Measurements from ENCODE around the gene DLD.

Gene DLD

GRCh38 chr7:107934991-107935770 lies 44.2 kb downstream of the DLD start:
- Histone ChIP-seq H3K36me3 (ENCODE audit: control insufficient read depth in 2 of 2, insufficient read depth in 2 of 2, low read length in 2 of 2) (peaks cover 7 to 8% of the 10 kb centered on the region in 2 donors), H3K4me1 (ENCODE audit: control insufficient read depth, insufficient read depth, low read length) (peaks cover 54% of the 10 kb centered on the region), H3K27me3 (ENCODE audit: control insufficient read depth in 1 of 2, insufficient read depth in 2 of 2, low read length in 2 of 2) (no peaks in the 10 kb centered on the region), H3K9me3 (ENCODE audit: control insufficient read depth in 2 of 2, low read length in 2 of 2) (no peaks in the 10 kb centered on the region), H3K9ac (ENCODE audit: low read length in 2 of 2) (no peak overlapping the region), H3K4me3 (ENCODE audit: low read length in 2 of 2) (no peak overlapping the region), H3K27ac (ENCODE audit: low read length) (peak overlapping the region; percentile 77)

- Histone ChIP-seq H3K4me3 (ENCODE audit: low read length in 2 of 2) (no peak overlapping the region), H3K9ac (ENCODE audit: low read length in 2 of 2) (no peak overlapping the region), H3K27me3 (ENCODE audit: control insufficient read depth in 1 of 2, insufficient read depth in 2 of 2, low read length in 2 of 2) (no peaks in the 10 kb centered on the region), H3K4me1 (ENCODE audit: control insufficient read depth, insufficient read depth, low read length) (peaks cover 57% of the 10 kb centered on the region), H3K36me3 (ENCODE audit: control insufficient read depth in 2 of 2, insufficient read depth in 2 of 2, low read length in 2 of 2) (peaks cover 3 to 8% of the 10 kb centered on the region in 2 donors), H3K27ac (ENCODE audit: low read length) (peak overlapping the region; percentile 26), H3K9me3 (ENCODE audit: control insufficient read depth in 2 of 2, low read length in 2 of 2) (no peaks in the 10 kb centered on the region)
Observed at GRCh38 chr7:107936312-107936711, 45.3 kb downstream of the DLD start.

GRCh38 chr7:107937531-107937930 lies 46.5 kb downstream of the DLD start:
- H3K9me3 ChIP-seq (ENCODE audit: control insufficient read depth in 2 of 2, low read length in 2 of 2), result no peaks in the 10 kb centered on the region
- peaks cover 7 to 13% of the 10 kb centered on the region in 2 donors for H3K36me3 ChIP-seq (ENCODE audit: control insufficient read depth in 2 of 2, insufficient read depth in 2 of 2, low read length in 2 of 2)
- no peak overlapping the region for H3K4me3 ChIP-seq (ENCODE audit: low read length in 2 of 2)
- H3K27ac ChIP-seq (ENCODE audit: low read length), result peak overlapping the region; percentile 80
- H3K27me3 ChIP-seq (ENCODE audit: control insufficient read depth in 1 of 2, insufficient read depth in 2 of 2, low read length in 2 of 2), result no peaks in the 10 kb centered on the region
- H3K4me1 ChIP-seq (ENCODE audit: control insufficient read depth, insufficient read depth, low read length), result peaks cover 44% of the 10 kb centered on the region
- H3K9ac ChIP-seq (ENCODE audit: low read length in 2 of 2), result peak overlapping the region in 1 of 2 donors; percentile 44

- H3K4me3 ChIP-seq (ENCODE audit: low read length in 2 of 2), result peak overlapping the region in 1 of 2 donors; percentile 6
- H3K27me3 ChIP-seq (ENCODE audit: control insufficient read depth in 1 of 2, insufficient read depth in 2 of 2, low read length in 2 of 2), result no peaks in the 10 kb centered on the region
- H3K9me3 ChIP-seq (ENCODE audit: control insufficient read depth in 2 of 2, low read length in 2 of 2), result no peaks in the 10 kb centered on the region
- peaks cover 9 to 16% of the 10 kb centered on the region in 2 donors for H3K36me3 ChIP-seq (ENCODE audit: control insufficient read depth in 2 of 2, insufficient read depth in 2 of 2, low read length in 2 of 2)
- peak overlapping the region in 1 of 2 donors; percentile 7 for H3K9ac ChIP-seq (ENCODE audit: low read length in 2 of 2)
- peak overlapping the region; percentile 80 for H3K27ac ChIP-seq (ENCODE audit: low read length)
- peaks cover 33% of the 10 kb centered on the region for H3K4me1 ChIP-seq (ENCODE audit: control insufficient read depth, insufficient read depth, low read length)
Observed at GRCh38 chr7:107938456-107939250, 47.7 kb downstream of the DLD start.

DNA sequence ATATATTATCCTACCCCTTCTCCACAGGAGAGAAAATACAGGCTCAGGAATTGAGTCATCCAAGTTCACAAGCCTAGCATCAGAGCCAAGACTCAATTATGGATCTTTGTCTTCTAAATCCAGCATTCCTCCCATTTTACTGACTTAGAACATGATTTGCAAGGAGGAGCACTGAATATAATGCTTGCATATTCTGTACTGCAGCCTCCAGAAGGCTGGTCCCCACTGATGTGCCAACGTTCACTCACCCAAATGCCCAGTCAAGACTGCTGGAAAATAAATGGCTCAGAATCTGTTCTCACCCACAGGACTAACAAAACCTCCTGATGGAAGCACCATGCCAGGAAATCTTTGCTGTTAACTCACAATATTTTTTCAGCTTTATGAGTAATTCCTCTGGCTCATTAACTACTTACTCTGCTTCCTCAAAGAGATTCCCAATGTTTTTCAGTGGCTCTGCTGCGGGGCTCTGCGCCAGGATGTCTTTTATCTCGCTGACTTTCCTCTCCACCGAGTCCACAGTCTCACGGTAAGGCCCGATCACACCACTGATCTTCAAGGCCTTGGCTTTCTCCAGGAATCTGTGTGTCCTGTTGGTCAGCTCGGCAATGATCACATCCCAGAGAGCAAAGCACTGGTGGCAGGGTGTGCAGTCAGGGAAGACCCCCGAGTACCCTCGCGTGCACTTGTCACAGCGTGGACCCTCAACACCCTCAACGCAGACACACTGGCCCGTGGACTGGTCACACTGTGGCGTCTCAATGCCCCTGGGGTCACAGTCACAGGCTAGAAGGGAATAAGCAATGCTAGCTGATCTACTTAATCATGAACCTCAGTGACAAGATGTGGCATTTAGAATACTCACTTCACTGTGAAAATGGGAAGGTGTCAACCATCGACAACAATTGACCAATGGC lies 48.8 kb downstream of the DLD start:
- H3K27ac ChIP-seq (ENCODE audit: low read length), result peak overlapping the region; percentile 80
- H3K36me3 ChIP-seq (ENCODE audit: control insufficient read depth in 2 of 2, insufficient read depth in 2 of 2, low read length in 2 of 2), result peaks cover 15 to 24% of the 10 kb centered on the region in 2 donors
- peak overlapping the region in 1 of 2 donors; percentile 45 for H3K9ac ChIP-seq (ENCODE audit: low read length in 2 of 2)
- no peaks in the 10 kb centered on the region for H3K9me3 ChIP-seq (ENCODE audit: control insufficient read depth in 2 of 2, low read length in 2 of 2)
- H3K4me3 ChIP-seq (ENCODE audit: low read length in 2 of 2), result no peak overlapping the region
- H3K27me3 ChIP-seq (ENCODE audit: control insufficient read depth in 1 of 2, insufficient read depth in 2 of 2, low read length in 2 of 2), result no peaks in the 10 kb centered on the region
- H3K4me1 ChIP-seq (ENCODE audit: control insufficient read depth, insufficient read depth, low read length), result peaks cover 36% of the 10 kb centered on the region

- no peaks in the 10 kb centered on the region for H3K27me3 ChIP-seq (ENCODE audit: control insufficient read depth in 1 of 2, insufficient read depth in 2 of 2, low read length in 2 of 2)
- peaks cover 12 to 21% of the 10 kb centered on the region in 2 donors for H3K36me3 ChIP-seq (ENCODE audit: control insufficient read depth in 2 of 2, insufficient read depth in 2 of 2, low read length in 2 of 2)
- H3K4me3 ChIP-seq (ENCODE audit: low read length in 2 of 2), result no peak overlapping the region
- peaks cover 40% of the 10 kb centered on the region for H3K4me1 ChIP-seq (ENCODE audit: control insufficient read depth, insufficient read depth, low read length)
- no peaks in the 10 kb centered on the region for H3K9me3 ChIP-seq (ENCODE audit: control insufficient read depth in 2 of 2, low read length in 2 of 2)
- H3K27ac ChIP-seq (ENCODE audit: low read length), result no peak overlapping the region
- H3K9ac ChIP-seq (ENCODE audit: low read length in 2 of 2), result no peak overlapping the region
Observed at GRCh38 chr7:107940951-107941350, 50.0 kb downstream of the DLD start.

- Histone ChIP-seq H3K4me3 (ENCODE audit: low read length in 2 of 2) (no peak overlapping the region), H3K9me3 (ENCODE audit: control insufficient read depth in 2 of 2, low read length in 2 of 2) (no peaks in the 10 kb centered on the region), H3K36me3 (ENCODE audit: control insufficient read depth in 2 of 2, insufficient read depth in 2 of 2, low read length in 2 of 2) (peaks cover 12 to 29% of the 10 kb centered on the region in 2 donors), H3K4me1 (ENCODE audit: control insufficient read depth, insufficient read depth, low read length) (peaks cover 39% of the 10 kb centered on the region), H3K9ac (ENCODE audit: low read length in 2 of 2) (no peak overlapping the region), H3K27me3 (ENCODE audit: control insufficient read depth in 1 of 2, insufficient read depth in 2 of 2, low read length in 2 of 2) (no peaks in the 10 kb centered on the region), H3K27ac (ENCODE audit: low read length) (no peak overlapping the region)
Observed at GRCh38 chr7:107943018-107943417, 52.0 kb downstream of the DLD start.

DNA sequence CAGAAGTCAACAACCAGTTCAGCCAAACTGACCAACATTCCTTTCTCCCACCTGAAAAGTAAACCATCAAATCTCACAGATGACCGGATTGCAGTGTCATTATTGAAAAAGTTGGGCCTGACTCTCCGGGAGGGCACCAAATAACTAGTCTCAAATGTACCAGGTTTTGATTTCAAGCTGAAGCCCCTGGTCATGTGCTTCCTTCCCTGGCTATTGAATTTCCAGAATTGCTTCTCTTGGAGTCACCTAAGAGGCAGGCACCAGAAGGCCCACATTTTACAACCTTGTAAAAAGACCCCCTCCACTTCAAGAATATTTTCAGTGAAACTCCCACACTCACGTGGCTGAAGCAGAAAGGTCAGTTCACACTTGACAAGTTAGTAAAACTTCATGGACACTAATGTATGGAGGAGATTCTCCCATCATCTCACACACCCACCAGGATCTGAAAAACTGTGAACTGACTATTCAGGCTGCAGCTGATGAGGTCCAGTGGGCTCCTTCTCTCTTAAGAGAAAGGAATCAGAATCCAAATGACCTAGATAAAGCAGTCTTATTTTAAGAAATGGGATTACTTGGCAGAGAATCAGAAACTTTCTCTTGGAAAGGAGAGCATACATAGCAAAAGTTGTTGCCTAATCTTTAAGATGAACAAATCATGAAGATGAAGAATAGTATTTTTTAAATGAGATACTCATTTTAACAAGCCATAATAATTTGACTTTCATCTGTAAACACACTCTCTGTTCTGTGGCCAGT lies 53.6 kb downstream of the DLD start:
- Histone ChIP-seq H3K4me1 (ENCODE audit: control insufficient read depth, insufficient read depth, low read length) (peaks cover 27% of the 10 kb centered on the region), H3K4me3 (ENCODE audit: low read length in 2 of 2) (no peak overlapping the region), H3K27ac (ENCODE audit: low read length) (no peak overlapping the region), H3K36me3 (ENCODE audit: control insufficient read depth in 2 of 2, insufficient read depth in 2 of 2, low read length in 2 of 2) (peaks cover 19 to 29% of the 10 kb centered on the region in 2 donors), H3K9me3 (ENCODE audit: control insufficient read depth in 2 of 2, low read length in 2 of 2) (no peaks in the 10 kb centered on the region), H3K27me3 (ENCODE audit: control insufficient read depth in 1 of 2, insufficient read depth in 2 of 2, low read length in 2 of 2) (no peaks in the 10 kb centered on the region), H3K9ac (ENCODE audit: low read length in 2 of 2) (no peak overlapping the region)

DNA sequence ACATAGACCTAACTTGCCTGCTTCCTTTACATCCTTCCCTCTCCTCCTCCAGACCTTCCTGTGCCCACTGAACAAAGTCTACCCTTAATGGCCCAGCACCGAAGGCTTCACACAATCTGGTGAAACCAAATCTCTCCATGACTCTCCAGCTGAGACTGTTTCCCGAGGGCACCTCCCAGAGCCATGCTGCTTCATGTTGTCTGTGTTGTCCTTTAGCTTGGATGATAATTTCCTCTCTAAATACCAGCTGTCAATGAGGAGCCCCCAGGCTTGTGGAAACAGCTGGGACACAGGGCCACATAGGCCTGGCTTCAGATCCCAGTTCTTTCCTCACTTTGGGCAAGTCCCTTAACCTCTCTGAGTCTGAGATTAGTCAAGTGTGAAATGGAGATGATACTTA lies 54.3 kb downstream of the DLD start:
- peak overlapping the region; percentile 2 for H3K27ac ChIP-seq (ENCODE audit: low read length)
- no peak overlapping the region for H3K4me3 ChIP-seq (ENCODE audit: low read length in 2 of 2)
- no peaks in the 10 kb centered on the region for H3K27me3 ChIP-seq (ENCODE audit: control insufficient read depth in 1 of 2, insufficient read depth in 2 of 2, low read length in 2 of 2)
- H3K9me3 ChIP-seq (ENCODE audit: control insufficient read depth in 2 of 2, low read length in 2 of 2), result no peaks in the 10 kb centered on the region
- H3K4me1 ChIP-seq (ENCODE audit: control insufficient read depth, insufficient read depth, low read length), result peaks cover 20% of the 10 kb centered on the region
- peaks cover 20 to 27% of the 10 kb centered on the region in 2 donors for H3K36me3 ChIP-seq (ENCODE audit: control insufficient read depth in 2 of 2, insufficient read depth in 2 of 2, low read length in 2 of 2)
- H3K9ac ChIP-seq (ENCODE audit: low read length in 2 of 2), result no peak overlapping the region

- H3K9ac ChIP-seq (ENCODE audit: low read length in 2 of 2), result no peak overlapping the region
- no peaks in the 10 kb centered on the region for H3K9me3 ChIP-seq (ENCODE audit: control insufficient read depth in 2 of 2, low read length in 2 of 2)
- no peaks in the 10 kb centered on the region for H3K27me3 ChIP-seq (ENCODE audit: control insufficient read depth in 1 of 2, insufficient read depth in 2 of 2, low read length in 2 of 2)
- H3K4me3 ChIP-seq (ENCODE audit: low read length in 2 of 2), result no peak overlapping the region
- H3K27ac ChIP-seq (ENCODE audit: low read length), result peak overlapping the region; percentile 37
- H3K4me1 ChIP-seq (ENCODE audit: control insufficient read depth, insufficient read depth, low read length), result peaks cover 19% of the 10 kb centered on the region
- peaks cover 28 to 30% of the 10 kb centered on the region in 2 donors for H3K36me3 ChIP-seq (ENCODE audit: control insufficient read depth in 2 of 2, insufficient read depth in 2 of 2, low read length in 2 of 2)
Observed at GRCh38 chr7:107946451-107946850, 55.5 kb downstream of the DLD start.

Measured in stomach smooth muscle (tissue), 2 donors.